NCI-H2196 treated with DMSO at 0.1 percent for 48 hours (cell line): Measurements from ENCODE around the gene PFDN6.
"Not testable (repeated sequence)": the region's sequence is repeated elsewhere in the genome, so short reads cannot be mapped to it uniquely, and the experiment has no call there.

ENCODE experiments used
- DNase-seq: peaks from one replicate; lab custom pipeline; 2025; ENCODE audit not compliant: unreplicated experiment; lab: John Stamatoyannopoulos, UW

PFDN6 gene

GRCh38 chr6:33273129-33273923 lies 16.1 kb upstream of the PFDN6 start:
- no peak for DNase-seq

GRCh38 chr6:33273924-33274902 lies 15.2 kb upstream of the PFDN6 start:
- no peak for DNase-seq

- not testable (repeated sequence) for DNase-seq
Measured at GRCh38 chr6:33275795-33276580, 13.4 kb upstream of the PFDN6 start.

- no peak for DNase-seq
Measured at GRCh38 chr6:33276581-33276863, 12.9 kb upstream of the PFDN6 start.

GRCh38 chr6:33276864-33277662 lies 12.3 kb upstream of the PFDN6 start, which contains the start of gene B3GALT4:
B3GALT4 (plus strand) TSS chr6:33277123; CDS start chr6:33277420, 297 bp downstream.
- DNase-seq = peak; percentile 51

- DNase-seq = no peak
Measured at GRCh38 chr6:33277663-33278391, 11.6 kb upstream of the PFDN6 start.

- DNase-seq = no peak
Measured at GRCh38 chr6:33278392-33278741, 11.0 kb upstream of the PFDN6 start.

GRCh38 chr6:33278810-33279209 lies 10.6 kb upstream of the PFDN6 start:
- no peak for DNase-seq

- no peak for DNase-seq
Measured at GRCh38 chr6:33279257-33279695, 10.1 kb upstream of the PFDN6 start.

GRCh38 chr6:33279971-33280511 lies 9.4 kb upstream of the PFDN6 start:
- peak; percentile 30 for DNase-seq

- DNase-seq = no peak
Measured at GRCh38 chr6:33280539-33280938, 8.9 kb upstream of the PFDN6 start.

- DNase-seq = not testable (repeated sequence)
Measured at GRCh38 chr6:33285214-33285613, 4.2 kb upstream of the PFDN6 start.

- DNase-seq = no peak
Measured at GRCh38 chr6:33286946-33287914, 2.2 kb upstream of the PFDN6 start.

GRCh38 chr6:33288141-33288920 lies 1.1 kb upstream of the PFDN6 start:
- no peak for DNase-seq

- no peak for DNase-seq
Measured at GRCh38 chr6:33289784-33290315, 449 bp downstream of the PFDN6 start.

GRCh38 chr6:33290459-33290858 lies 1.1 kb downstream of the PFDN6 start:
- no peak for DNase-seq

- no peak for DNase-seq
Measured at GRCh38 chr6:33292996-33293682, 3.7 kb downstream of the PFDN6 start.
